GM12892 (cell line): ENCODE data around the gene SMAP2. TPM values are rescaled to one million over a fixed set of nuclear protein-coding genes. Genes with fewer than 3 reads are reported as not detected.
"Not testable (repeated sequence)": the region's sequence is repeated elsewhere in the genome, so short reads cannot be mapped to it uniquely, and the experiment has no call there.

ENCODE experiments used
- DNase-seq: peaks from one replicate; pipeline ENCODE4 v3.0.0; 2011; ENCODE audit not compliant: insufficient read length
- FAIRE-seq: peaks from 2 replicates; lab custom pipeline; 2011; peaks lifted over from hg19 to GRCh38; lab: Jason Lieb, UNC
- POLR2A ChIP-seq: IDR thresholded peaks from 2 replicates; pipeline ENCODE4 v1.6.1; 2011; ENCODE audit warnings: low read depth, low read length, control low read depth
- POLR2AphosphoS5 ChIP-seq: IDR thresholded peaks from 2 replicates; pipeline ENCODE4 v1.6.1; 2011; ENCODE audit warnings: low read depth, low read length, control low read depth
- TAF1 ChIP-seq: IDR thresholded peaks from 2 replicates; pipeline ENCODE4 v1.6.1; 2011; ENCODE audit warnings: low read depth, mild to moderate bottlenecking, control low read depth, low read length, borderline replicate concordance
- polyA plus RNA-seq: library from polyadenylated mRNA; unstranded; fragments of >200 nt; gene quantifications from one replicate; pipeline ENCODE4 v1.2.1, GENCODE V29; 2012; ENCODE audit warnings: missing spikeins, inconsistent platforms; ENCODE audit not compliant: missing spikeins

The SMAP2 gene
- polyA plus RNA-seq: 122 TPM

- FAIRE-seq (peak; percentile 95), DNase-seq (peak; percentile 92)
- TF ChIP-seq TAF1 (peak; percentile 78), POLR2AphosphoS5 (peak; percentile 65; the same call in 1 of the 2 replicates), POLR2A (peak; percentile 88; the same call in 1 of the 2 replicates)
Measured at GRCh38 chr1:40373323-40374283, at the start of gene SMAP2. TSS of gene SMAP2 (plus strand) at chr1:40373727. CDS start at chr1:40374121, 394 bp downstream.

- not testable (repeated sequence) for DNase-seq, FAIRE-seq
Measured at GRCh38 chr1:40331403-40331802, 42.1 kb upstream of the SMAP2 start.

- no peak for FAIRE-seq
- no peak for TF ChIP-seq POLR2A
- TF ChIP-seq POLR2AphosphoS5: no peak
- TF ChIP-seq TAF1: no peak
- DNase-seq: no peak
Measured at GRCh38 chr1:40332695-40333094, 40.8 kb upstream of the SMAP2 start.

- no peak for FAIRE-seq
- no peak for DNase-seq
- TF ChIP-seq POLR2AphosphoS5 (no peak), POLR2A (no peak), TAF1 (no peak)
Measured at GRCh38 chr1:40337443-40337842, 36.1 kb upstream of the SMAP2 start.

- DNase-seq (peak; percentile 46), FAIRE-seq (peak; percentile 92)
- TF ChIP-seq POLR2A (no peak), TAF1 (no peak), POLR2AphosphoS5 (no peak)
Measured at GRCh38 chr1:40338745-40339419, 34.6 kb upstream of the SMAP2 start.

- DNase-seq: no peak
- TF ChIP-seq POLR2AphosphoS5 (no peak), POLR2A (no peak), TAF1 (no peak)
- no peak for FAIRE-seq
Measured at GRCh38 chr1:40339420-40340323, 33.9 kb upstream of the SMAP2 start.

- DNase-seq: no peak
- FAIRE-seq: peak; percentile 62
- TF ChIP-seq POLR2AphosphoS5: no peak
- TF ChIP-seq POLR2A: no peak
- no peak for TF ChIP-seq TAF1
Measured at GRCh38 chr1:40341491-40342380, 31.8 kb upstream of the SMAP2 start.

- not testable (repeated sequence) for FAIRE-seq, DNase-seq
Measured at GRCh38 chr1:40342381-40342717, 31.2 kb upstream of the SMAP2 start.

- TF ChIP-seq POLR2A: no peak
- TF ChIP-seq POLR2AphosphoS5: no peak
- no peak for TF ChIP-seq TAF1
- no peak for DNase-seq
- FAIRE-seq: peak; percentile 14
Measured at GRCh38 chr1:40344597-40344996, 28.9 kb upstream of the SMAP2 start.

GRCh38 chr1:40350391-40350790, 23.1 kb upstream of the SMAP2 start:
- no peak for DNase-seq
- no peak for FAIRE-seq
- TF ChIP-seq POLR2A: no peak
- no peak for TF ChIP-seq TAF1
- TF ChIP-seq POLR2AphosphoS5: no peak
